ENCODE measurements around the gene CCDC177.

DNA sequence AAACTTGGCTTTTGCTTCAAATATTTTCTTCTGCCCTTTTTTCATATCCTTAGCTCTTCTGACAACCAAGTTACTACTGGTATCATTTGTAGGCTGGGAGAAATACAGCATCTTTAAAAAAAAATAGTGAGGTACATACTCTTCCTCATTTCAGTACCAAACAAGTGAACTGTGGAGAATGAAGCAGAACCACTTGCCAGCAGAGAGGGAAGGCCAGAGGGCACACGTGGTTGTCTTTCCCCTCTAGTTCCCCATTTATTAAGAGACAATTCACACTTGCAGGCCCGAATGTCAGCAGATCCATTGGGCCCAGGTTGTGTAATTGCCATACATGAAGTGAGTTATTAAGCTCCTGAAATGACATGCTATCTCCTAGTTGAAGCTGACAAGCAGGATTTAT, 39.9 kb upstream of the CCDC177 start:
- TF ChIP-seq EZH2 (IDR thresholded peaks at IDR 0.05; ENCODE audit: insufficient read depth, poor library complexity, severe bottlenecking) (no peak), EZH2phosphoT487 (IDR thresholded peaks at IDR 0.05; ENCODE audit: insufficient read depth, low read depth) (no peak)
